Panc1 (cell line): Measurements from ENCODE around the gene KCNMA1. TPM values are rescaled to one million over a fixed set of nuclear protein-coding genes. Genes with fewer than 3 reads are reported as not detected.

Experiments
- ATAC-seq: fragments of 200-7000 bp; cut with Tn5 transposase; 2 replicates; pipeline ENCODE4 v1.9.1; 2020; ENCODE audit warnings: mild to moderate bottlenecking, moderate library complexity
- BruUV-seq: library from RNA; stranded (reverse); fragments of 400-500 nt; replicated peaks from 2 replicates; lab custom pipeline; 2021; lab: Mats Ljungman, UMichigan
- CTCF ChIA-PET: fragments of 300-600 bp; sonication (Branson Sonifier 250); formaldehyde crosslinking; loops from one replicate; lab custom pipeline; 2022; ENCODE audit warnings: antibody characterized with exemption; lab: Charles Lee
- POLR2A ChIA-PET: fragments of 300-600 bp; sonication (Branson Sonifier 250); formaldehyde crosslinking; loops from one replicate; lab custom pipeline; 2022; ENCODE audit warnings: antibody characterized with exemption; lab: Charles Lee
- DNase-seq: peaks from one replicate; pipeline ENCODE4 v3.0.0-alpha.2; 2010; ENCODE audit warnings: low read depth, low spot score
- H3K27ac ChIP-seq: 2 replicates; pipeline ENCODE4 v1.5.1; 2011; ENCODE audit warnings: mild to moderate bottlenecking, low read length, inconsistent platforms
- H3K27me3 ChIP-seq: fragments of 200-500 bp; sonication (Bioruptor generic); 2 replicates; pipeline ENCODE4 v1.6.0; 2014; ENCODE audit warnings: low read length, inconsistent platforms; ENCODE audit not compliant: control insufficient read depth, insufficient read depth
- H3K36me3 ChIP-seq: fragments of 200-500 bp; sonication (Bioruptor generic); 2 replicates; pipeline ENCODE4 v1.5.1; 2014; ENCODE audit warnings: inconsistent platforms, mild to moderate bottlenecking, low read length, moderate library complexity; ENCODE audit not compliant: control insufficient read depth, insufficient read depth
- H3K4me1 ChIP-seq: 2 replicates; pipeline ENCODE4 v1.5.1; 2011; ENCODE audit warnings: inconsistent platforms, mild to moderate bottlenecking, low read length, moderate library complexity; ENCODE audit not compliant: control insufficient read depth, insufficient read depth
- H3K4me3 ChIP-seq, 2 experiments: 2 replicates each; pipeline ENCODE4 v1.5.1; 2011 to 2012; ENCODE audit warnings: low read depth in 2 of 2, low read length in 2 of 2, mild to moderate bottlenecking in 2 of 2, inconsistent platforms in 1 of 2, moderate library complexity in 1 of 2
- H3K9me3 ChIP-seq: fragments of 200-500 bp; sonication (Bioruptor generic); 2 replicates; pipeline ENCODE4 v1.5.1; 2014; ENCODE audit warnings: low read depth, mild to moderate bottlenecking, inconsistent platforms, low read length, moderate library complexity; ENCODE audit not compliant: control insufficient read depth, insufficient read depth
- CTCF ChIP-seq: fragments of 450-650 bp; IDR thresholded peaks from 2 replicates; pipeline ENCODE4 v1.5.1; 2017; ENCODE audit warnings: mild to moderate bottlenecking
- POLR2AphosphoS5 ChIP-seq: IDR thresholded peaks from 2 replicates; pipeline ENCODE4 v1.6.1; 2012; ENCODE audit warnings: mild to moderate bottlenecking, low read depth, low read length, moderate library complexity
- REST ChIP-seq, 2 experiments: IDR thresholded peaks; 2 replicates each; pipeline ENCODE4 v1.6.1; 2011 to 2012; ENCODE audit warnings: low read depth in 2 of 2, control low read depth in 1 of 2, low read length in 1 of 2, mild to moderate bottlenecking in 1 of 2, moderate library complexity in 1 of 2; ENCODE audit not compliant: insufficient read depth in 1 of 2
- SIN3A ChIP-seq: IDR thresholded peaks from 2 replicates; pipeline ENCODE4 v1.6.1; 2012; ENCODE audit warnings: low read depth, mild to moderate bottlenecking, low read length, moderate library complexity, borderline replicate concordance; ENCODE audit not compliant: insufficient read depth
- TCF7L2 ChIP-seq: IDR thresholded peaks from 2 replicates; pipeline ENCODE4 v1.6.1; 2011; ENCODE audit warnings: mild to moderate bottlenecking, low read depth, low read length, inconsistent platforms
- in situ Hi-C: cut with HindIII; loops from 2 replicates; pipeline ENCODE4 v1.10.0; 2016; ENCODE audit warnings: low sequenced_read_pairs, low pct_unique_long_range_greater_than_20kb
- intact Hi-C: fragments of 100-400 bp; cut with micrococcal nuclease; formaldehyde crosslinking; loops from one replicate; pipeline ENCODE4 v1.10.0; 2022; ENCODE audit not compliant: unreplicated experiment
- total RNA-seq: library from RNA; stranded (reverse); gene quantifications from one replicate; pipeline ENCODE4 v1.2.1, GENCODE V29; 2021; ENCODE audit not compliant: unreplicated experiment

Gene KCNMA1
- total RNA-seq, 1 experiment from 2014 or later: 91.9 TPM

- no peak for DNase-seq
- Histone ChIP-seq H3K27me3 (no peaks in the 10 kb centered on the region), H3K27ac (peak overlapping the region; percentile 29; the same call in 1 of the 2 replicates), H3K4me1 (peaks cover 23% of the 10 kb centered on the region), H3K9me3 (peaks cover 3% of the 10 kb centered on the region; the same call in 1 of the 2 replicates), H3K4me3 (no peak overlapping the region), H3K36me3 (no peaks in the 10 kb centered on the region)
- BruUV-seq: no TSS peak
- TF ChIP-seq POLR2AphosphoS5 (no peak), TCF7L2 (no peak)
- POLR2A ChIA-PET: no interaction called here
- CTCF ChIA-PET: no interaction called here
- ATAC-seq: no peak
- in situ Hi-C loops (no loop called here), intact Hi-C loops (no loop called here)
Measured at GRCh38 chr10:77304192-77304591, 333.4 kb downstream of the KCNMA1 start.

- POLR2A ChIA-PET: no interaction called here
- ATAC-seq (no peak), DNase-seq (no peak)
- intact Hi-C loops (no loop called here), in situ Hi-C loops (no loop called here)
- TF ChIP-seq SIN3A (no peak), CTCF (no peak)
- Histone ChIP-seq H3K4me3 (no peak overlapping the region), H3K27ac (no peak overlapping the region), H3K9me3 (peaks cover 3% of the 10 kb centered on the region; the same call in 1 of the 2 replicates), H3K27me3 (no peaks in the 10 kb centered on the region), H3K4me1 (peaks cover 18% of the 10 kb centered on the region), H3K36me3 (no peaks in the 10 kb centered on the region)
- CTCF ChIA-PET: no interaction called here
- no TSS peak for BruUV-seq
Measured at GRCh38 chr10:77301305-77301730, 336.3 kb downstream of the KCNMA1 start.

GRCh38 chr10:77300682-77301302 is 336.8 kb downstream of the KCNMA1 start:
- CTCF ChIA-PET: no interaction called here
- DNase-seq (no peak), ATAC-seq (no peak)
- Histone ChIP-seq H3K4me3 (no peak overlapping the region), H3K36me3 (no peaks in the 10 kb centered on the region), H3K4me1 (peaks cover 13% of the 10 kb centered on the region), H3K27me3 (no peaks in the 10 kb centered on the region), H3K9me3 (peaks cover 3% of the 10 kb centered on the region; the same call in 1 of the 2 replicates), H3K27ac (no peak overlapping the region)
- in situ Hi-C loops (no loop called here), intact Hi-C loops (no loop called here)
- POLR2A ChIA-PET: no interaction called here
- TF ChIP-seq POLR2AphosphoS5 (no peak), CTCF (no peak), TCF7L2 (no peak), SIN3A (no peak), REST (IDR thresholded peaks at IDR 0.05; ENCODE audit: insufficient read depth in 1 of 2, low read depth in 2 of 2, low read length in 1 of 2) (no peak)
- no TSS peak for BruUV-seq
